HL-60 (cell line): Measurements from ENCODE around the gene INTS1.

Experiments used
- DNase-seq, 2 experiments: peaks; one replicate each; pipeline ENCODE4 v3.0.0-alpha.2; 2010 to 2020; ENCODE audit warnings: low read depth in 1 of 2, low spot score in 1 of 2
- H3K27ac ChIP-seq: fragments of 250-450 bp; sonication (Bioruptor Pico); replicated peaks from 2 replicates; pipeline ENCODE4 v1.5.1; 2020; ENCODE audit warnings: mild to moderate bottlenecking, moderate library complexity
- H3K27me3 ChIP-seq: fragments of 250-450 bp; sonication (Bioruptor Pico); 2 replicates; pipeline ENCODE4 v1.5.1; 2021; ENCODE audit warnings: mild to moderate bottlenecking, moderate library complexity; ENCODE audit not compliant: insufficient read depth, poor library complexity, severe bottlenecking
- H3K4me3 ChIP-seq: replicated peaks from 2 replicates; pipeline ENCODE4 v1.5.1; 2011; ENCODE audit warnings: mild to moderate bottlenecking, control low read depth, low read length; ENCODE audit not compliant: insufficient read depth
- CTCF ChIP-seq: IDR thresholded peaks from one replicate; pipeline ENCODE4 v1.5.1; 2011; ENCODE audit warnings: low read length, control low read depth, inconsistent platforms; ENCODE audit not compliant: insufficient read depth
- GABPA ChIP-seq: IDR thresholded peaks from 2 replicates; pipeline ENCODE4 v1.6.1; 2012; ENCODE audit warnings: low read depth
- POLR2AphosphoS5 ChIP-seq: IDR thresholded peaks from 2 replicates; pipeline ENCODE4 v1.6.1; 2012; ENCODE audit warnings: low read depth
- REST ChIP-seq: IDR thresholded peaks from 2 replicates; pipeline ENCODE4 v1.6.1; 2012; ENCODE audit warnings: low read depth; ENCODE audit not compliant: insufficient replicate concordance
- SPI1 ChIP-seq: IDR thresholded peaks from 2 replicates; pipeline ENCODE4 v1.6.1; 2012; ENCODE audit warnings: low read depth, mild to moderate bottlenecking, borderline replicate concordance

INTS1 gene

DNA sequence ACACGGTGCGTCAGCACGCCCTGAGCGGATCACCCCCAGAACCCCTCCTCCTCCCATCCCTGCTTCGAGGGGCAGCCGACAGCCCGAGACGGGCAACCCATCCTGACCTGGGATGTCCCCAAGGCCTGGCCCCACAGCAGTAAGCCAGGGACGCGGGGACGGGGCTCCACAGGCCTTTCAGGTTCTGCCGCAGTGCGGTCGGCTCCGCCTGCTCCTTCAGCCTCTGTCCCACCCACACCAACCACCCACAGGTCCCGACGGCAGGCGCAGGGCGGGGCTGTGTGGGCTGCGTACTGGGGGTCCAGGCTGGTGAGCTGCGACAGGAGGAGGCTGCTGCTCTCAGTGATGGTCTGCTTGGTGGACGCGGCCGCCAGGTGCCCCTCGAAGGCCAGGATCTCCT is 16.7 kb downstream of the INTS1 start:
- no peak for TF ChIP-seq GABPA
- TF ChIP-seq REST: no peak
- TF ChIP-seq SPI1: no peak
- no peak for DNase-seq
- Histone ChIP-seq H3K27me3 (no peaks in the 10 kb centered on the region), H3K27ac (no peak overlapping the region), H3K4me3 (no peak overlapping the region)

DNA sequence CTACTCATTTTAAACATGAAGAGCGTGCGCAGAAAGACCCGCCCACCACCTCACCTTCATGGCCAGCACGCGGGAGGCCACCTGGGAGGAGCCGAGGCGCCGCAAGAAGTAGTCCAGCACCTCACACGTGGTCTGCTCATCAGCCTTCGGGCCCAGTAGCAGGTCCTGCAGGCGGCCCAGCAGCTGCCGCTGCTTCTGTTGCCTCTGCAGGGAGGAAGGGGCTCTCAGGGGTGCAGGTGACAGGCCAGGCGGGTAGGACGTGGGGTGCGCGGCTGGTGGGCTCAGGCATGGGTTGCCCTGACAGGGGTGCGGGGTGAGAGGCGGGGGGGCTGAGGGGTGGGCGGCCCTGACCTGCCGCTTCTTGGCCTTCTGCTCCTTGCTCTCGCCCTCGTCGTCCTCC is 17.6 kb downstream of the INTS1 start:
- Histone ChIP-seq H3K4me3 (no peak overlapping the region), H3K27me3 (no peaks in the 10 kb centered on the region), H3K27ac (no peak overlapping the region)
- DNase-seq: no peak
- TF ChIP-seq REST (no peak), SPI1 (no peak), CTCF (no peak), GABPA (no peak), POLR2AphosphoS5 (no peak)

DNA sequence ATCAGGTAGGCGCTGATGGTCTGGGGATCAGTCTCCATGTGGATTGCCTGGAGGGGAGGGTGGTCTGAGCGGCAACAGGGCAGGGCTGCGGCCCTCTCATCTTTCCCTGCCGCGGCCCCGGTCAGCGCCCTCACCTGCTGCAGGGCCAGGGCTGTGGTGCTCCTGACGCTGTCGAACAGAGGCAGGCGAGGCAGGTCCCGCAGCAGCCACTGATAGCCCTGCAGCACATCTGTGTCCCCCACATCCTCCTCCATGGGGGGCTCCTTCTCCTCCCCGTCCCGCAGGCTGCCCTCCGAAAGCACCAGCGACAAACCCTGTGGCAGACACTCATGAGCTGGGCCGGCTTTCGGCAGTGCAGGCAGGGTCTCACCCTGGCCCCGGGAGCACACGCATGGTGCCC is 19.0 kb downstream of the INTS1 start:
- Histone ChIP-seq H3K27me3 (no peaks in the 10 kb centered on the region), H3K27ac (no peak overlapping the region), H3K4me3 (no peak overlapping the region)
- TF ChIP-seq GABPA (no peak), CTCF (no peak), SPI1 (no peak), POLR2AphosphoS5 (no peak), REST (no peak)
- DNase-seq: no peak

GRCh38 chr7:1484569-1484968 is 19.6 kb downstream of the INTS1 start:
- Histone ChIP-seq H3K27me3 (no peaks in the 10 kb centered on the region), H3K27ac (no peak overlapping the region), H3K4me3 (no peak overlapping the region)
- TF ChIP-seq REST (no peak), SPI1 (no peak)
- DNase-seq: no peak
